Skeletal muscle cell (primary cell): ENCODE data around the gene YPEL2.

Source experiments
- DNase-seq: peaks from one replicate; pipeline ENCODE4 v3.0.0-alpha.2; 2010; ENCODE audit warnings: low read depth
- H3K4me3 ChIP-seq: 2 replicates; pipeline ENCODE4 v1.5.1; 2011; ENCODE audit warnings: low read depth, mild to moderate bottlenecking, control low read depth, low read length, moderate library complexity

The YPEL2 gene

DNA sequence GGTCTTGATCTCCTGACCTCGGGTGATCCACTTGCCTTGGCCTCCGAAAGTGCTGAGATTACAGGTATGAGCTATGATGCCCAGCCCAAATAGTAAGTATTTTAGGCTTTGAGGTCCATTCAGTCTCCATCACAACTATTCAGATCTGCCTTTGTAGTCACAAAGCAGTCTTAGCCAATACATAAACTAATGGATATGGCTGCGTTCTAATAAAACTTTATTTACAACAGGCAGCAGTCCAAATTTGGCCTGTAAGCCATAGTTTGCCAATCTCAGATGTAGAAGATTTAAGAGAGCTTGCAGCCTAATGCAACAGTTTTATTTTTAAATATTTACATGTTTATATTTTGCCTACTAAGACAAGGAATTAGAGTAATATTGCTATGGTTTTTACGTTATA lies 111.7 kb downstream of the YPEL2 start:
- DNase-seq = no peak

More for the DNA sequence above, 111.7 kb downstream of the YPEL2 start:
- H3K4me3 ChIP-seq = no peak overlapping the region
